PC-9 (cell line): ENCODE measurements around the gene TIGD7.

Source experiments
- CTCF ChIP-seq: fragments of 200-600 bp; sonication (generic); conservative IDR thresholded peaks from 2 replicates; pipeline ENCODE4 v1.6.1; 2017; ENCODE audit warnings: mixed run types, antibody characterized with exemption, mild to moderate bottlenecking, moderate library complexity
- EZH2 ChIP-seq: fragments of 200-600 bp; sonication (generic); IDR thresholded peaks from 2 replicates; pipeline ENCODE4 v1.8.0; 2017; ENCODE audit warnings: antibody characterized with exemption, low read depth

- TF ChIP-seq CTCF: no peak
- no peak for TF ChIP-seq EZH2
These were observed 30.7 kb downstream of the TIGD7 start for GRCh38 chr16:3274490-3274889.
